HEK293 (cell line): ENCODE data around the gene SLC36A4.
"Not testable (repeated sequence)": the region's sequence is repeated elsewhere in the genome, so short reads cannot be mapped to it uniquely, and the experiment has no call there.

Source experiments
- CTCF ChIA-PET: fragments of 350-600 bp; formaldehyde crosslinking; extraction: SDS; loops from one replicate; lab custom pipeline; 2021; ENCODE audit warnings: antibody characterized with exemption; lab: Yijun Ruan, JAX
- POLR2A ChIA-PET: fragments of 300-600 bp; formaldehyde crosslinking; extraction: SDS; loops from one replicate; lab custom pipeline; 2020; ENCODE audit warnings: antibody characterized with exemption, inconsistent platforms; lab: Yijun Ruan, JAX
- H3K27ac ChIP-seq: fragments of 200-500 bp; sonication (Bioruptor generic); 2 replicates; pipeline ENCODE4 v1.5.1; 2014; ENCODE audit warnings: low read depth, low read length, control low read depth, inconsistent platforms; ENCODE audit errors: extremely low read depth
- H3K36me3 ChIP-seq, 2 experiments: fragments of 200-500 bp in 1 of 2; sonication (Bioruptor generic) in 1 of 2; 1 replicate in 1 of 2; 2 replicates in 1 of 2; pipeline ENCODE4 v1.5.1; 2014 to 2017; ENCODE audit warnings: inconsistent platforms in 2 of 2, low read length in 2 of 2; ENCODE audit not compliant: control insufficient read depth in 2 of 2, insufficient read depth in 1 of 2
- H3K4me1 ChIP-seq: fragments of 200-500 bp; sonication (Bioruptor generic); 2 replicates; pipeline ENCODE4 v1.5.1; 2014; ENCODE audit warnings: mild to moderate bottlenecking, low read length, inconsistent platforms; ENCODE audit not compliant: control insufficient read depth, insufficient read depth
- H3K4me3 ChIP-seq: 2 replicates; pipeline ENCODE4 v1.5.1; 2011; ENCODE audit warnings: low read depth, mild to moderate bottlenecking, control low read depth, low read length, moderate library complexity
- H3K9me3 ChIP-seq: fragments of 200-500 bp; sonication (Bioruptor generic); 2 replicates; pipeline ENCODE4 v1.5.1; 2014; ENCODE audit warnings: low read depth, low read length, inconsistent platforms; ENCODE audit not compliant: control insufficient read depth, insufficient read depth
- GFI1B ChIP-seq: fragments of 450-650 bp; formaldehyde crosslinking; IDR thresholded peaks from 2 replicates; pipeline ENCODE4 v1.5.1; 2016; ENCODE audit warnings: missing biosample characterization, missing genetic modification characterization
- SETDB1 ChIP-seq: IDR thresholded peaks from one replicate; pipeline ENCODE4 v1.6.1; 2017; ENCODE audit warnings: mild to moderate bottlenecking, low read length, moderate library complexity, mixed read lengths; ENCODE audit not compliant: insufficient read length
- ZBTB20 ChIP-seq: fragments of 450-650 bp; formaldehyde crosslinking; IDR thresholded peaks from 2 replicates; pipeline ENCODE4 v1.5.1; 2016; ENCODE audit warnings: missing biosample characterization, missing genetic modification characterization
- ZFP69B ChIP-seq: fragments of 450-650 bp; formaldehyde crosslinking; IDR thresholded peaks from 2 replicates; pipeline ENCODE4 v1.5.1; 2016; ENCODE audit warnings: missing biosample characterization, missing genetic modification characterization
- ZNF112 ChIP-seq: fragments of 450-650 bp; formaldehyde crosslinking; IDR thresholded peaks from 2 replicates; pipeline ENCODE4 v1.5.0; 2017; ENCODE audit warnings: missing biosample characterization, missing genetic modification characterization
- ZNF146 ChIP-seq: fragments of 450-650 bp; formaldehyde crosslinking; IDR thresholded peaks from 2 replicates; pipeline ENCODE4 v1.5.1; 2016; ENCODE audit warnings: missing biosample characterization, missing genetic modification characterization
- ZNF157 ChIP-seq: fragments of 450-650 bp; formaldehyde crosslinking; IDR thresholded peaks from 2 replicates; pipeline ENCODE4 v1.5.1; 2016; ENCODE audit warnings: missing biosample characterization, missing genetic modification characterization
- ZNF324 ChIP-seq: fragments of 450-650 bp; formaldehyde crosslinking; IDR thresholded peaks from 2 replicates; pipeline ENCODE4 v1.5.1; 2016; ENCODE audit warnings: missing biosample characterization, missing genetic modification characterization
- ZNF366 ChIP-seq: fragments of 450-650 bp; formaldehyde crosslinking; conservative IDR thresholded peaks from 2 replicates; pipeline ENCODE4 v1.5.1; 2016; ENCODE audit warnings: missing biosample characterization, missing genetic modification characterization
- ZNF521 ChIP-seq: fragments of 450-650 bp; formaldehyde crosslinking; IDR thresholded peaks from 2 replicates; pipeline ENCODE4 v1.5.1; 2017; ENCODE audit warnings: missing biosample characterization, mild to moderate bottlenecking, missing genetic modification characterization
- ZNF549 ChIP-seq: fragments of 450-650 bp; IDR thresholded peaks from 2 replicates; pipeline ENCODE4 v1.5.1; 2018; ENCODE audit warnings: missing biosample characterization, missing genetic modification characterization, mild to moderate bottlenecking, inconsistent platforms, moderate library complexity
- ZNF747 ChIP-seq: fragments of 450-650 bp; formaldehyde crosslinking; IDR thresholded peaks from 2 replicates; pipeline ENCODE4 v1.5.1; 2016; ENCODE audit warnings: missing biosample characterization, missing genetic modification characterization
- TF ChIP-seq, protein P1 (sequence below): fragments of 450-650 bp; formaldehyde crosslinking; IDR thresholded peaks from 2 replicates; pipeline ENCODE4 v1.5.1; 2017; ENCODE audit warnings: missing biosample characterization, missing genetic modification characterization
- TF ChIP-seq, protein P2 (sequence below): fragments of 450-650 bp; formaldehyde crosslinking; IDR thresholded peaks from 2 replicates; pipeline ENCODE4 v1.5.1; 2016; ENCODE audit warnings: missing biosample characterization, missing genetic modification characterization
- TF ChIP-seq, protein P3 (sequence below): fragments of 450-650 bp; formaldehyde crosslinking; IDR thresholded peaks from 2 replicates; pipeline ENCODE4 v1.5.1; 2016; ENCODE audit warnings: missing biosample characterization, missing genetic modification characterization
- TF ChIP-seq, protein P4 (sequence below): fragments of 450-650 bp; formaldehyde crosslinking; IDR thresholded peaks from 2 replicates; pipeline ENCODE4 v1.5.1; 2016; ENCODE audit warnings: missing biosample characterization, missing genetic modification characterization, borderline replicate concordance
- TF ChIP-seq, protein P5 (sequence below): fragments of 450-650 bp; formaldehyde crosslinking; IDR thresholded peaks from 2 replicates; pipeline ENCODE4 v1.5.1; 2017; ENCODE audit warnings: missing biosample characterization, missing genetic modification characterization

SLC36A4 gene

DNA sequence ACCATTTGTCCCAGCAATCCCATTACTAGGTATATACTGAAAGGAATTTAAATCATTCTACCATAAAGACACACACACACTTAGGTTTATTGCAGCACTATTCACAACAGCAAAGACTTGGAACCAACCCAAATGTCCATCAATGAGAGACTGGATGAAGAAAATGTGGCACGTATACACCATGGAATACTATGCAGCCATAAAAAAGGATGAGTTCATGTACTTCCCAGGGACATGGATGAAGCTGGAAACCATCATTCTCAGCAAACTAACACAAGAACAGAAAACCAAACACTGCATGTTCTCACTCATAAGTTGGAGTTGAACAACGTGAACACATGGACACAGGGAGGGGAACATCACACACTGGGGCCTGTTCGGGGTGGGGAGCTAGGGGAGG is 49.0 kb upstream of the SLC36A4 start:
- POLR2A ChIA-PET, H3K4me3 ChIP-seq, H3K9me3 ChIP-seq, CTCF ChIA-PET, H3K4me1 ChIP-seq, H3K27ac ChIP-seq, H3K36me3 ChIP-seq: not testable (repeated sequence)
- TF ChIP-seq ZNF146, result peak; percentile 85

DNA sequence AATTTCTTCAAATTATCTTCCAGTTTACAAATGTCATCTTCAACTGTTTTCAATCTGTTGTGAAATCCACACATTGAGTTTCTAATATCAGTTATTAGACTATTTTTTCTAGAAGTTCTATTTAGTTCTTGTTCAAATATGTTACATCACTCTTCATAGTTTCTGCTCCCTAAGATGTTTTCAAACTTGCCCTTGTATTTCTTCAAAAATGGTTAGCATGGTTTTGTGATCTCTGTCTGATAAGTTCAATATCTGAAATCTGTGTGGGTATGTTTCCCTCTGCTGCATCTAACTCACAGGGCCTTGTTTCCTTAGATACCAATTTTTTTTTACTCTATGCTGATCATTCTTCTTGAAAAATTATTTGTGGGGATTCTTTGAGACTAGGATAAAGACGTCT is 46.2 kb upstream of the SLC36A4 start:
- CTCF ChIA-PET, result no interaction called here
- TF ChIP-seq, protein P1, sequence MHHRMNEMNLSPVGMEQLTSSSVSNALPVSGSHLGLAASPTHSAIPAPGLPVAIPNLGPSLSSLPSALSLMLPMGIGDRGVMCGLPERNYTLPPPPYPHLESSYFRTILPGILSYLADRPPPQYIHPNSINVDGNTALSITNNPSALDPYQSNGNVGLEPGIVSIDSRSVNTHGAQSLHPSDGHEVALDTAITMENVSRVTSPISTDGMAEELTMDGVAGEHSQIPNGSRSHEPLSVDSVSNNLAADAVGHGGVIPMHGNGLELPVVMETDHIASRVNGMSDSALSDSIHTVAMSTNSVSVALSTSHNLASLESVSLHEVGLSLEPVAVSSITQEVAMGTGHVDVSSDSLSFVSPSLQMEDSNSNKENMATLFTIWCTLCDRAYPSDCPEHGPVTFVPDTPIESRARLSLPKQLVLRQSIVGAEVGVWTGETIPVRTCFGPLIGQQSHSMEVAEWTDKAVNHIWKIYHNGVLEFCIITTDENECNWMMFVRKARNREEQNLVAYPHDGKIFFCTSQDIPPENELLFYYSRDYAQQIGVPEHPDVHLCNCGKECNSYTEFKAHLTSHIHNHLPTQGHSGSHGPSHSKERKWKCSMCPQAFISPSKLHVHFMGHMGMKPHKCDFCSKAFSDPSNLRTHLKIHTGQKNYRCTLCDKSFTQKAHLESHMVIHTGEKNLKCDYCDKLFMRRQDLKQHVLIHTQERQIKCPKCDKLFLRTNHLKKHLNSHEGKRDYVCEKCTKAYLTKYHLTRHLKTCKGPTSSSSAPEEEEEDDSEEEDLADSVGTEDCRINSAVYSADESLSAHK (tag by site-specific recombination), result no peak
- TF ChIP-seq ZNF521, result no peak
- TF ChIP-seq ZNF146, result no peak
- no peak for TF ChIP-seq ZBTB20 (tag by site-specific recombination)
- TF ChIP-seq ZNF747 (tag by site-specific recombination), result no peak
- no peak for TF ChIP-seq ZNF112
- no peak for TF ChIP-seq ZFP69B (tag by site-specific recombination)
- no peak for TF ChIP-seq ZNF324 (tag by site-specific recombination)
- TF ChIP-seq, protein P2, sequence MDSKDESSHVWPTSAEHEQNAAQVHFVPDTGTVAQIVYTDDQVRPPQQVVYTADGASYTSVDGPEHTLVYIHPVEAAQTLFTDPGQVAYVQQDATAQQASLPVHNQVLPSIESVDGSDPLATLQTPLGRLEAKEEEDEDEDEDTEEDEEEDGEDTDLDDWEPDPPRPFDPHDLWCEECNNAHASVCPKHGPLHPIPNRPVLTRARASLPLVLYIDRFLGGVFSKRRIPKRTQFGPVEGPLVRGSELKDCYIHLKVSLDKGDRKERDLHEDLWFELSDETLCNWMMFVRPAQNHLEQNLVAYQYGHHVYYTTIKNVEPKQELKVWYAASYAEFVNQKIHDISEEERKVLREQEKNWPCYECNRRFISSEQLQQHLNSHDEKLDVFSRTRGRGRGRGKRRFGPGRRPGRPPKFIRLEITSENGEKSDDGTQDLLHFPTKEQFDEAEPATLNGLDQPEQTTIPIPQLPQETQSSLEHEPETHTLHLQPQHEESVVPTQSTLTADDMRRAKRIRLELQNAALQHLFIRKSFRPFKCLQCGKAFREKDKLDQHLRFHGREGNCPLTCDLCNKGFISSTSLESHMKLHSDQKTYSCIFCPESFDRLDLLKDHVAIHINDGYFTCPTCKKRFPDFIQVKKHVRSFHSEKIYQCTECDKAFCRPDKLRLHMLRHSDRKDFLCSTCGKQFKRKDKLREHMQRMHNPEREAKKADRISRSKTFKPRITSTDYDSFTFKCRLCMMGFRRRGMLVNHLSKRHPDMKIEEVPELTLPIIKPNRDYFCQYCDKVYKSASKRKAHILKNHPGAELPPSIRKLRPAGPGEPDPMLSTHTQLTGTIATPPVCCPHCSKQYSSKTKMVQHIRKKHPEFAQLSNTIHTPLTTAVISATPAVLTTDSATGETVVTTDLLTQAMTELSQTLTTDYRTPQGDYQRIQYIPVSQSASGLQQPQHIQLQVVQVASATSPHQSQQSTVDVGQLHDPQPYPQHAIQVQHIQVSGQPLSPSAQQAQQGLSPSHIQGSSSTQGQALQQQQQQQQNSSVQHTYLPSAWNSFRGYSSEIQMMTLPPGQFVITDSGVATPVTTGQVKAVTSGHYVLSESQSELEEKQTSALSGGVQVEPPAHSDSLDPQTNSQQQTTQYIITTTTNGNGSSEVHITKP (tag by site-specific recombination), result no peak
- TF ChIP-seq ZNF549 (tag by site-specific recombination), result no peak
- no peak for TF ChIP-seq ZNF366 (tag by site-specific recombination)
- TF ChIP-seq, protein P3, sequence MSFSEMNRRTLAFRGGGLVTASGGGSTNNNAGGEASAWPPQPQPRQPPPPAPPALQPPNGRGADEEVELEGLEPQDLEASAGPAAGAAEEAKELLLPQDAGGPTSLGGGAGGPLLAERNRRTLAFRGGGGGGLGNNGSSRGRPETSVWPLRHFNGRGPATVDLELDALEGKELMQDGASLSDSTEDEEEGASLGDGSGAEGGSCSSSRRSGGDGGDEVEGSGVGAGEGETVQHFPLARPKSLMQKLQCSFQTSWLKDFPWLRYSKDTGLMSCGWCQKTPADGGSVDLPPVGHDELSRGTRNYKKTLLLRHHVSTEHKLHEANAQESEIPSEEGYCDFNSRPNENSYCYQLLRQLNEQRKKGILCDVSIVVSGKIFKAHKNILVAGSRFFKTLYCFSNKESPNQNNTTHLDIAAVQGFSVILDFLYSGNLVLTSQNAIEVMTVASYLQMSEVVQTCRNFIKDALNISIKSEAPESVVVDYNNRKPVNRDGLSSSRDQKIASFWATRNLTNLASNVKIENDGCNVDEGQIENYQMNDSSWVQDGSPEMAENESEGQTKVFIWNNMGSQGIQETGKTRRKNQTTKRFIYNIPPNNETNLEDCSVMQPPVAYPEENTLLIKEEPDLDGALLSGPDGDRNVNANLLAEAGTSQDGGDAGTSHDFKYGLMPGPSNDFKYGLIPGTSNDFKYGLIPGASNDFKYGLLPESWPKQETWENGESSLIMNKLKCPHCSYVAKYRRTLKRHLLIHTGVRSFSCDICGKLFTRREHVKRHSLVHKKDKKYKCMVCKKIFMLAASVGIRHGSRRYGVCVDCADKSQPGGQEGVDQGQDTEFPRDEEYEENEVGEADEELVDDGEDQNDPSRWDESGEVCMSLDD (tag by site-specific recombination), result no peak
- TF ChIP-seq, protein P4, sequence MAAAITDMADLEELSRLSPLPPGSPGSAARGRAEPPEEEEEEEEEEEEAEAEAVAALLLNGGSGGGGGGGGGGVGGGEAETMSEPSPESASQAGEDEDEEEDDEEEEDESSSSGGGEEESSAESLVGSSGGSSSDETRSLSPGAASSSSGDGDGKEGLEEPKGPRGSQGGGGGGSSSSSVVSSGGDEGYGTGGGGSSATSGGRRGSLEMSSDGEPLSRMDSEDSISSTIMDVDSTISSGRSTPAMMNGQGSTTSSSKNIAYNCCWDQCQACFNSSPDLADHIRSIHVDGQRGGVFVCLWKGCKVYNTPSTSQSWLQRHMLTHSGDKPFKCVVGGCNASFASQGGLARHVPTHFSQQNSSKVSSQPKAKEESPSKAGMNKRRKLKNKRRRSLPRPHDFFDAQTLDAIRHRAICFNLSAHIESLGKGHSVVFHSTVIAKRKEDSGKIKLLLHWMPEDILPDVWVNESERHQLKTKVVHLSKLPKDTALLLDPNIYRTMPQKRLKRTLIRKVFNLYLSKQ (tag by site-specific recombination), result no peak
- no peak for TF ChIP-seq SETDB1
- TF ChIP-seq, protein P5, sequence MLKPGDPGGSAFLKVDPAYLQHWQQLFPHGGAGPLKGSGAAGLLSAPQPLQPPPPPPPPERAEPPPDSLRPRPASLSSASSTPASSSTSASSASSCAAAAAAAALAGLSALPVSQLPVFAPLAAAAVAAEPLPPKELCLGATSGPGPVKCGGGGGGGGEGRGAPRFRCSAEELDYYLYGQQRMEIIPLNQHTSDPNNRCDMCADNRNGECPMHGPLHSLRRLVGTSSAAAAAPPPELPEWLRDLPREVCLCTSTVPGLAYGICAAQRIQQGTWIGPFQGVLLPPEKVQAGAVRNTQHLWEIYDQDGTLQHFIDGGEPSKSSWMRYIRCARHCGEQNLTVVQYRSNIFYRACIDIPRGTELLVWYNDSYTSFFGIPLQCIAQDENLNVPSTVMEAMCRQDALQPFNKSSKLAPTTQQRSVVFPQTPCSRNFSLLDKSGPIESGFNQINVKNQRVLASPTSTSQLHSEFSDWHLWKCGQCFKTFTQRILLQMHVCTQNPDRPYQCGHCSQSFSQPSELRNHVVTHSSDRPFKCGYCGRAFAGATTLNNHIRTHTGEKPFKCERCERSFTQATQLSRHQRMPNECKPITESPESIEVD (tag by site-specific recombination), result no peak
- TF ChIP-seq GFI1B (tag by site-specific recombination), result no peak
- no peak for TF ChIP-seq ZNF157

More for the DNA sequence above, 46.2 kb upstream of the SLC36A4 start:
- H3K36me3 ChIP-seq, result no peaks in the 10 kb centered on the region
- no peaks in the 10 kb centered on the region for H3K9me3 ChIP-seq
- POLR2A ChIA-PET, result no interaction called here
- H3K4me3 ChIP-seq, result no peak overlapping the region
- no peak overlapping the region for H3K27ac ChIP-seq
- no peaks in the 10 kb centered on the region for H3K4me1 ChIP-seq
